ENCODE data around the gene ANO10. TPM values are rescaled to one million over a fixed set of nuclear protein-coding genes. Genes with fewer than 3 reads are reported as not detected.
"Not testable (repeated sequence)": the region's sequence is repeated elsewhere in the genome, so short reads cannot be mapped to it uniquely, and the experiment has no call there.

ANO10 gene
- total RNA-seq, 1 donor from 2014 or later, result 32.8 TPM

GRCh38 chr3:43465109-43465508 is 156.7 kb downstream of the ANO10 start:
- H3K36me3 Mint-ChIP-seq (ENCODE audit: unreplicated experiment), result peaks cover 9% of the 10 kb centered on the region

GRCh38 chr3:43462566-43462965 is 159.2 kb downstream of the ANO10 start:
- not testable (repeated sequence) for H3K4me3 Mint-ChIP-seq (ENCODE audit: unreplicated experiment); H3K4me1 Mint-ChIP-seq (ENCODE audit: unreplicated experiment); H3K27ac Mint-ChIP-seq (ENCODE audit: unreplicated experiment); H3K27me3 Mint-ChIP-seq (ENCODE audit: unreplicated experiment); H3K9me3 Mint-ChIP-seq (ENCODE audit: unreplicated experiment); DNase-seq (ENCODE audit: extremely low spot score, unreplicated experiment); H3K36me3 Mint-ChIP-seq (ENCODE audit: unreplicated experiment)

More at GRCh38 chr3:43465109-43465508, 156.7 kb downstream of the ANO10 start:
- Mint-ChIP-seq H3K27ac (ENCODE audit: unreplicated experiment) (no peak overlapping the region), H3K9me3 (ENCODE audit: unreplicated experiment) (no peaks in the 10 kb centered on the region), H3K27me3 (ENCODE audit: unreplicated experiment) (no peaks in the 10 kb centered on the region), H3K4me1 (ENCODE audit: unreplicated experiment) (no peaks in the 10 kb centered on the region), H3K4me3 (ENCODE audit: unreplicated experiment) (no peak overlapping the region)
- no peak for TF ChIP-seq CTCF (IDR thresholded peaks at IDR 0.05)
- DNase-seq (ENCODE audit: extremely low spot score, unreplicated experiment), result no peak

- peaks cover 9% of the 10 kb centered on the region for H3K36me3 Mint-ChIP-seq (ENCODE audit: unreplicated experiment)
- no peaks in the 10 kb centered on the region for H3K9me3 Mint-ChIP-seq (ENCODE audit: unreplicated experiment)
- H3K27ac Mint-ChIP-seq (ENCODE audit: unreplicated experiment), result no peak overlapping the region
- H3K27me3 Mint-ChIP-seq (ENCODE audit: unreplicated experiment), result no peaks in the 10 kb centered on the region
- H3K4me3 Mint-ChIP-seq (ENCODE audit: unreplicated experiment), result no peak overlapping the region
- TF ChIP-seq CTCF (IDR thresholded peaks at IDR 0.05), result no peak
- no peaks in the 10 kb centered on the region for H3K4me1 Mint-ChIP-seq (ENCODE audit: unreplicated experiment)
- DNase-seq (ENCODE audit: extremely low spot score, unreplicated experiment), result no peak
Measured at GRCh38 chr3:43461345-43461744, 160.5 kb downstream of the ANO10 start.

- H3K27ac Mint-ChIP-seq (ENCODE audit: unreplicated experiment); H3K9me3 Mint-ChIP-seq (ENCODE audit: unreplicated experiment); H3K4me1 Mint-ChIP-seq (ENCODE audit: unreplicated experiment); H3K36me3 Mint-ChIP-seq (ENCODE audit: unreplicated experiment); H3K27me3 Mint-ChIP-seq (ENCODE audit: unreplicated experiment); H3K4me3 Mint-ChIP-seq (ENCODE audit: unreplicated experiment); DNase-seq (ENCODE audit: extremely low spot score, unreplicated experiment): not testable (repeated sequence)
Measured at GRCh38 chr3:43457038-43457437, 164.8 kb downstream of the ANO10 start.

GRCh38 chr3:43455233-43455632 is 166.6 kb downstream of the ANO10 start:
- no peaks in the 10 kb centered on the region for H3K9me3 Mint-ChIP-seq (ENCODE audit: unreplicated experiment)
- no peaks in the 10 kb centered on the region for H3K4me1 Mint-ChIP-seq (ENCODE audit: unreplicated experiment)
- no peaks in the 10 kb centered on the region for H3K36me3 Mint-ChIP-seq (ENCODE audit: unreplicated experiment)
- no peak overlapping the region for H3K27ac Mint-ChIP-seq (ENCODE audit: unreplicated experiment)
- TF ChIP-seq CTCF (IDR thresholded peaks at IDR 0.05), result no peak
- no peak for DNase-seq (ENCODE audit: extremely low spot score, unreplicated experiment)
- H3K27me3 Mint-ChIP-seq (ENCODE audit: unreplicated experiment), result no peaks in the 10 kb centered on the region
- no peak overlapping the region for H3K4me3 Mint-ChIP-seq (ENCODE audit: unreplicated experiment)

GRCh38 chr3:43453981-43454380 is 167.8 kb downstream of the ANO10 start:
- DNase-seq (ENCODE audit: extremely low spot score, unreplicated experiment), result no peak
- Mint-ChIP-seq H3K27me3 (ENCODE audit: unreplicated experiment) (no peaks in the 10 kb centered on the region), H3K9me3 (ENCODE audit: unreplicated experiment) (no peaks in the 10 kb centered on the region), H3K27ac (ENCODE audit: unreplicated experiment) (no peak overlapping the region), H3K4me3 (ENCODE audit: unreplicated experiment) (no peak overlapping the region), H3K4me1 (ENCODE audit: unreplicated experiment) (no peaks in the 10 kb centered on the region), H3K36me3 (ENCODE audit: unreplicated experiment) (no peaks in the 10 kb centered on the region)
- TF ChIP-seq CTCF (IDR thresholded peaks at IDR 0.05), result no peak
